SK-N-SH (cell line): Measurements from ENCODE around the gene GLIPR1L1. TPM values are rescaled to one million over a fixed set of nuclear protein-coding genes. Genes with fewer than 3 reads are reported as not detected.

Source experiments
- CTCF ChIA-PET: fragments of 300-600, 350-600 bp; formaldehyde crosslinking; extraction: SDS; loops from one replicate; lab custom pipeline; 2021; lab: Yijun Ruan, JAX
- POLR2A ChIA-PET: fragments of 350-600 bp; sonication (Branson Sonifier 250); formaldehyde crosslinking; extraction: SDS; loops from one replicate; lab custom pipeline; 2020; ENCODE audit warnings: antibody characterized with exemption, inconsistent platforms; lab: Yijun Ruan, JAX
- DNase-seq: peaks from one replicate; pipeline ENCODE4 v3.0.0; 2012
- H2AFZ ChIP-seq: fragments of 200-600 bp; sonication (generic); 2 replicates; pipeline ENCODE4 v1.8.1; 2016; ENCODE audit warnings: antibody characterized with exemption, mild to moderate bottlenecking, low read depth
- H3F3A ChIP-seq: fragments of 200-600 bp; sonication (generic); replicated peaks from 2 replicates; pipeline ENCODE3; 2016; ENCODE audit warnings: antibody characterized with exemption, mild to moderate bottlenecking; ENCODE audit not compliant: insufficient read depth
- H3K27ac ChIP-seq, 2 experiments: fragments of 200-500 bp in 1 of 2; fragments of 200-600 bp in 1 of 2; sonication (Bioruptor generic) in 1 of 2; sonication (generic), shearing (Covaris generic) in 1 of 2; 2 replicates each; pipeline versions ENCODE4 v1.5.1 to v1.6.1; 2014 to 2016; ENCODE audit warnings: low read depth in 2 of 2, inconsistent platforms in 1 of 2, low read length in 1 of 2, mild to moderate bottlenecking in 1 of 2, mixed read lengths in 1 of 2
- H3K27me3 ChIP-seq: fragments of 200-600 bp; sonication (generic), shearing (Covaris generic); 2 replicates; pipeline ENCODE4 v1.6.1; 2016; ENCODE audit warnings: mixed run types; ENCODE audit not compliant: insufficient read depth
- H3K36me3 ChIP-seq, 2 experiments: fragments of 200-500 bp in 1 of 2; fragments of 200-600 bp in 1 of 2; sonication (Bioruptor generic) in 1 of 2; sonication (generic) in 1 of 2; replicated peaks in 1 of 2; 2 replicates each; pipeline versions ENCODE3 to v1.5.1; 2014 to 2016; ENCODE audit warnings: low read length in 1 of 2, mild to moderate bottlenecking in 1 of 2; ENCODE audit not compliant: insufficient read depth in 2 of 2, control insufficient read depth in 1 of 2
- H3K4me1 ChIP-seq, 2 experiments: fragments of 200-500 bp in 1 of 2; fragments of 200-600 bp in 1 of 2; sonication (Bioruptor generic) in 1 of 2; sonication (generic), shearing (Covaris generic) in 1 of 2; 2 replicates each; pipeline versions ENCODE4 v1.5.1 to v1.6.1; 2014 to 2016; ENCODE audit warnings: low read depth in 1 of 2, low read length in 1 of 2, mixed run types in 1 of 2; ENCODE audit not compliant: insufficient read depth in 2 of 2, control insufficient read depth in 1 of 2
- H3K4me2 ChIP-seq: fragments of 200-600 bp; sonication (generic), shearing (Covaris generic); 2 replicates; pipeline ENCODE4 v1.6.1; 2017; ENCODE audit warnings: mixed run types
- H3K4me3 ChIP-seq, 2 experiments: fragments of 200-500 bp in 1 of 2; fragments of 200-600 bp in 1 of 2; sonication (Bioruptor generic) in 1 of 2; sonication (generic), shearing (Covaris generic) in 1 of 2; 2 replicates each; pipeline versions ENCODE4 v1.5.1 to v1.8.1; 2014 to 2016; ENCODE audit warnings: low read depth in 2 of 2, inconsistent platforms in 1 of 2, low read length in 1 of 2, mild to moderate bottlenecking in 1 of 2, mixed read lengths in 1 of 2, moderate library complexity in 1 of 2
- H3K79me2 ChIP-seq: fragments of 200-600 bp; sonication (generic); 2 replicates; pipeline ENCODE4 v1.8.1; 2017; ENCODE audit warnings: mild to moderate bottlenecking; ENCODE audit not compliant: insufficient read depth
- H3K9ac ChIP-seq: fragments of 200-600 bp; sonication (generic); 2 replicates; pipeline ENCODE4 v1.6.1; 2017; ENCODE audit warnings: mixed run types
- H3K9me2 ChIP-seq: fragments of 200-600 bp; sonication (generic); 2 replicates; pipeline ENCODE4 v1.6.1; 2017; ENCODE audit warnings: mixed run types
- H3K9me3 ChIP-seq: fragments of 200-600 bp; sonication (generic); 2 replicates; pipeline ENCODE4 v1.6.1; 2017; ENCODE audit warnings: mixed run types, mild to moderate bottlenecking, moderate library complexity
- H4K20me1 ChIP-seq: fragments of 200-600 bp; sonication (generic); 2 replicates; pipeline ENCODE4 v1.6.1; 2017; ENCODE audit warnings: mild to moderate bottlenecking, mixed run types; ENCODE audit not compliant: insufficient read depth
- ELF1 ChIP-seq: IDR thresholded peaks from 2 replicates; pipeline ENCODE4 v1.4.0; 2012
- EP300 ChIP-seq, 2 experiments: IDR thresholded peaks; 2 replicates each; pipeline versions ENCODE4 v1.4.0 to v1.6.1; 2012; ENCODE audit warnings: borderline replicate concordance in 1 of 2, low read depth in 1 of 2, low read length in 1 of 2
- FOSL2 ChIP-seq: IDR thresholded peaks from 2 replicates; pipeline ENCODE4 v1.4.0; 2012; ENCODE audit warnings: low read depth, mild to moderate bottlenecking, moderate library complexity, borderline replicate concordance
- FOXJ3 ChIP-seq: sonication (generic); formaldehyde crosslinking; IDR thresholded peaks from 2 replicates; pipeline ENCODE4 v1.5.1; 2020; ENCODE audit warnings: mild to moderate bottlenecking, missing genetic modification reagents
- FOXM1 ChIP-seq: IDR thresholded peaks from 2 replicates; pipeline ENCODE4 v1.4.0; 2012; ENCODE audit warnings: low read depth, mild to moderate bottlenecking
- GABPA ChIP-seq: IDR thresholded peaks from 2 replicates; pipeline ENCODE4 v1.4.0; 2012; ENCODE audit warnings: low read depth, mild to moderate bottlenecking
- GATA2 ChIP-seq: sonication (generic); formaldehyde crosslinking; IDR thresholded peaks from 2 replicates; pipeline ENCODE4 v1.5.0; 2020; ENCODE audit warnings: mild to moderate bottlenecking, missing genetic modification reagents
- JUND ChIP-seq: IDR thresholded peaks from 2 replicates; pipeline ENCODE4 v1.4.0; 2012
- MEF2A ChIP-seq: IDR thresholded peaks from 2 replicates; pipeline ENCODE4 v1.4.0; 2012; ENCODE audit warnings: low read depth, borderline replicate concordance
- MXI1 ChIP-seq: IDR thresholded peaks from 2 replicates; pipeline ENCODE4 v1.6.1; 2012; ENCODE audit warnings: mild to moderate bottlenecking, low read depth, low read length, improper control_type of control experiment
- NRF1 ChIP-seq: IDR thresholded peaks from 2 replicates; pipeline ENCODE4 v1.6.1; 2012; ENCODE audit warnings: low read depth, mild to moderate bottlenecking, low read length
- POLR2AphosphoS5 ChIP-seq: IDR thresholded peaks from 2 replicates; pipeline ENCODE4 v1.6.1; 2012; ENCODE audit warnings: low read depth, low read length
- RAD21 ChIP-seq: IDR thresholded peaks from 2 replicates; pipeline ENCODE4 v1.6.1; 2012; ENCODE audit warnings: mild to moderate bottlenecking, low read length
- RFX5 ChIP-seq: IDR thresholded peaks from 2 replicates; pipeline ENCODE4 v1.6.1; 2012; ENCODE audit warnings: mild to moderate bottlenecking, improper control_type of control experiment, low read length
- RXRA ChIP-seq: IDR thresholded peaks from 2 replicates; pipeline ENCODE4 v1.4.0; 2012; ENCODE audit warnings: low read depth, mild to moderate bottlenecking, borderline replicate concordance
- SMC3 ChIP-seq: IDR thresholded peaks from 2 replicates; pipeline ENCODE4 v1.6.1; 2012; ENCODE audit warnings: low read depth, low read length, improper control_type of control experiment
- TAF1 ChIP-seq: IDR thresholded peaks from 2 replicates; pipeline ENCODE4 v1.6.1; 2012; ENCODE audit warnings: low read depth, mild to moderate bottlenecking, low read length, moderate library complexity, borderline replicate concordance
- TCF12 ChIP-seq: IDR thresholded peaks from 2 replicates; pipeline ENCODE4 v1.4.0; 2012
- TEAD4 ChIP-seq: IDR thresholded peaks from 2 replicates; pipeline ENCODE4 v1.4.0; 2012; ENCODE audit warnings: mild to moderate bottlenecking, borderline replicate concordance; ENCODE audit not compliant: insufficient read depth
- YY1 ChIP-seq: IDR thresholded peaks from 2 replicates; pipeline ENCODE4 v1.4.0; 2012; ENCODE audit warnings: low read depth, mild to moderate bottlenecking
- WGBS: methylation state at CpG from one replicate; pipeline ENCODE4 v1.1.6; 2017; ENCODE audit warnings: low lambda C conversion rate; 5-methylcytosine and 5-hydroxymethylcytosine counted together
- polyA plus RNA-seq, 3 experiments: library from polyadenylated mRNA; depleted of rRNA; stranded (reverse); fragments of >200 nt; gene quantifications; 2 replicates each; pipeline ENCODE4 v1.2.3, GENCODE V29; 2012
- TF ChIP-seq, protein P1 (sequence below): IDR thresholded peaks from 2 replicates; pipeline ENCODE4 v1.6.1; 2012; ENCODE audit warnings: mild to moderate bottlenecking, low read depth, low read length, moderate library complexity
- TF ChIP-seq, protein P2 (sequence below): IDR thresholded peaks from 2 replicates; pipeline ENCODE4 v1.4.0; 2012; ENCODE audit warnings: low read depth
- TF ChIP-seq, protein P3 (sequence below): IDR thresholded peaks from 2 replicates; pipeline ENCODE4; 2012
- TF ChIP-seq, protein P4 (sequence below): fragments of 150-350 bp; IDR thresholded peaks from 2 replicates; pipeline ENCODE4 v1.6.1; 2016; ENCODE audit warnings: mild to moderate bottlenecking, low read depth, low read length
- TF ChIP-seq, protein P5 (sequence below): IDR thresholded peaks from 2 replicates; pipeline ENCODE4 v1.4.0; 2012; ENCODE audit warnings: low read depth, borderline replicate concordance
- TF ChIP-seq, protein P6 (sequence below): fragments of 200-600 bp; sonication (generic); IDR thresholded peaks from 2 replicates; pipeline ENCODE4 v1.6.1; 2017; ENCODE audit warnings: antibody characterized with exemption, mild to moderate bottlenecking, moderate library complexity

The GLIPR1L1 gene
- polyA plus RNA-seq, 1 of the 3 experiments (the other 2 are of a cell fraction) = not detected

DNA sequence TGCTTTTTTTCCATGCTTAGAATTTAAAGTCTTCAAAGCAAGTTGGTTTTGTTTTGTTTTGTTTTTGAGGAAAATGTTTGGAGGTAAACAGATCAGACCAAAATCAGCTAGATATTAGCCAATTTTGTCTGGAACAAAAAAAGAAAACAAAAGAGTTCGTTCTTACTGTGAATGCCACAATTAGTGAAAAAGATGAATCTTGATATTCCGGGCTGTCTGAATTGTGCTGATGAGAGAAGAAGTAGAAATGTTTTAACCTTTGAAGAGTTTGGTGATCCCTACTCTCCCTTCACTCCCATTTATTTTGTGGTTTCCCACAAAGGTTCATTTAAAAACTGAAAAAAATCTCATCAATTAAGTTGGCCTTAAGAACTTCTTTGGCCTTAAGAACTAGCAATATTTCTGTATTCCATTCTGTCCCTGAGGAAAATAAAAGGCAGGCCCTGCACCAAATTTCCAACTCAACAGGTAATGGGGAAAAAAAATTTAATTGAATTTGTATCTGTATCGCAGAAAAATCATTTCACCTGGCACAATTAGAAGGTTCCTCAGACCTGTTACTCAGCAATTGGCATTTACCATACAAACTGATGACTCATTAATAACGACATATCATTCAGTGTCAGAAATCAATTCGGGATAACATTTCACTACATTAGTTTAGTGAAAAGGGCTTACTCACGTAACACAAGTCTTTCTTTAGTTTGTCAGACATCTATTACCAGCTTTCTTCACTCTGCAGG, 55.9 kb downstream of the GLIPR1L1 start:
- WGBS = 3% methylated on average over 6 of the region's 6 CpGs
- Histone ChIP-seq H3F3A (peaks cover 20% of the 10 kb centered on the region), H3K4me2 (peak overlapping the region; percentile 83), H3K9me2 (no peaks in the 10 kb centered on the region), H3K9me3 (no peaks in the 10 kb centered on the region), H2AFZ (peak overlapping the region; percentile 57; the same call in 1 of the 2 replicates), H3K4me3 (peak overlapping the region; percentile 56 to 72), H3K27me3 (no peaks in the 10 kb centered on the region), H3K79me2 (peaks cover 31% of the 10 kb centered on the region), H3K27ac (peak overlapping the region; percentile 87 to 90), H4K20me1 (no peaks in the 10 kb centered on the region), H3K4me1 (peaks cover 0 to 3% of the 10 kb centered on the region in 2 experiments; a peak in 1 of 4 replicates), H3K36me3 (peaks cover 0 to 10% of the 10 kb centered on the region in 2 experiments), H3K9ac (peak overlapping the region; percentile 62)
- no peak for DNase-seq
- CTCF ChIA-PET = interaction anchor here (0.8 to 3.2 kb wide), 14 partner anchors 8 to 958 kb away, joined by 3 to 14 read pairs (median 4); partner anchors contain the start of genes BBS10 and GLIPR1L1
- POLR2A ChIA-PET = interaction anchor here (0.9 to 1.3 kb wide), 2 partner anchors 56 to 121 kb away, joined by 3 to 4 read pairs; partner anchors contain the start of genes GLIPR1L1 and KRR1
- TF ChIP-seq GABPA (no peak), FOXJ3 (CRISPR knock-in tag) (no peak), FOSL2 (peak; percentile 54; the same call in 1 of the 2 replicates), MEF2A (no peak), NRF1 (no peak), GATA2 (no peak), YY1 (0 out of 2 replicates have a peak, but pooled peaks have one; percentile 20), SMC3 (no peak), POLR2AphosphoS5 (no peak), TCF12 (no peak), RAD21 (no peak), EP300 (IDR thresholded peaks at IDR 0.05; ENCODE audit: borderline replicate concordance in 1 of 2, low read depth in 1 of 2, low read length in 1 of 2) (no peak), JUND (peak; percentile 34; the same call in 1 of the 2 replicates), TEAD4 (no peak), TAF1 (no peak), RFX5 (no peak), ELF1 (no peak), FOXM1 (no peak), MXI1 (no peak), RXRA (no peak)
- TF ChIP-seq, protein P1, sequence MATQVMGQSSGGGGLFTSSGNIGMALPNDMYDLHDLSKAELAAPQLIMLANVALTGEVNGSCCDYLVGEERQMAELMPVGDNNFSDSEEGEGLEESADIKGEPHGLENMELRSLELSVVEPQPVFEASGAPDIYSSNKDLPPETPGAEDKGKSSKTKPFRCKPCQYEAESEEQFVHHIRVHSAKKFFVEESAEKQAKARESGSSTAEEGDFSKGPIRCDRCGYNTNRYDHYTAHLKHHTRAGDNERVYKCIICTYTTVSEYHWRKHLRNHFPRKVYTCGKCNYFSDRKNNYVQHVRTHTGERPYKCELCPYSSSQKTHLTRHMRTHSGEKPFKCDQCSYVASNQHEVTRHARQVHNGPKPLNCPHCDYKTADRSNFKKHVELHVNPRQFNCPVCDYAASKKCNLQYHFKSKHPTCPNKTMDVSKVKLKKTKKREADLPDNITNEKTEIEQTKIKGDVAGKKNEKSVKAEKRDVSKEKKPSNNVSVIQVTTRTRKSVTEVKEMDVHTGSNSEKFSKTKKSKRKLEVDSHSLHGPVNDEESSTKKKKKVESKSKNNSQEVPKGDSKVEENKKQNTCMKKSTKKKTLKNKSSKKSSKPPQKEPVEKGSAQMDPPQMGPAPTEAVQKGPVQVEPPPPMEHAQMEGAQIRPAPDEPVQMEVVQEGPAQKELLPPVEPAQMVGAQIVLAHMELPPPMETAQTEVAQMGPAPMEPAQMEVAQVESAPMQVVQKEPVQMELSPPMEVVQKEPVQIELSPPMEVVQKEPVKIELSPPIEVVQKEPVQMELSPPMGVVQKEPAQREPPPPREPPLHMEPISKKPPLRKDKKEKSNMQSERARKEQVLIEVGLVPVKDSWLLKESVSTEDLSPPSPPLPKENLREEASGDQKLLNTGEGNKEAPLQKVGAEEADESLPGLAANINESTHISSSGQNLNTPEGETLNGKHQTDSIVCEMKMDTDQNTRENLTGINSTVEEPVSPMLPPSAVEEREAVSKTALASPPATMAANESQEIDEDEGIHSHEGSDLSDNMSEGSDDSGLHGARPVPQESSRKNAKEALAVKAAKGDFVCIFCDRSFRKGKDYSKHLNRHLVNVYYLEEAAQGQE = no peak
- TF ChIP-seq, protein P2, sequence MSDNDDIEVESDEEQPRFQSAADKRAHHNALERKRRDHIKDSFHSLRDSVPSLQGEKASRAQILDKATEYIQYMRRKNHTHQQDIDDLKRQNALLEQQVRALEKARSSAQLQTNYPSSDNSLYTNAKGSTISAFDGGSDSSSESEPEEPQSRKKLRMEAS = no peak
- TF ChIP-seq, protein P3, sequence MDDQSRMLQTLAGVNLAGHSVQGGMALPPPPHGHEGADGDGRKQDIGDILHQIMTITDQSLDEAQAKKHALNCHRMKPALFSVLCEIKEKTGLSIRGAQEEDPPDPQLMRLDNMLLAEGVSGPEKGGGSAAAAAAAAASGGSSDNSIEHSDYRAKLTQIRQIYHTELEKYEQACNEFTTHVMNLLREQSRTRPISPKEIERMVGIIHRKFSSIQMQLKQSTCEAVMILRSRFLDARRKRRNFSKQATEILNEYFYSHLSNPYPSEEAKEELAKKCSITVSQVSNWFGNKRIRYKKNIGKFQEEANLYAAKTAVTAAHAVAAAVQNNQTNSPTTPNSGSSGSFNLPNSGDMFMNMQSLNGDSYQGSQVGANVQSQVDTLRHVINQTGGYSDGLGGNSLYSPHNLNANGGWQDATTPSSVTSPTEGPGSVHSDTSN = no peak
- TF ChIP-seq, protein P4, sequence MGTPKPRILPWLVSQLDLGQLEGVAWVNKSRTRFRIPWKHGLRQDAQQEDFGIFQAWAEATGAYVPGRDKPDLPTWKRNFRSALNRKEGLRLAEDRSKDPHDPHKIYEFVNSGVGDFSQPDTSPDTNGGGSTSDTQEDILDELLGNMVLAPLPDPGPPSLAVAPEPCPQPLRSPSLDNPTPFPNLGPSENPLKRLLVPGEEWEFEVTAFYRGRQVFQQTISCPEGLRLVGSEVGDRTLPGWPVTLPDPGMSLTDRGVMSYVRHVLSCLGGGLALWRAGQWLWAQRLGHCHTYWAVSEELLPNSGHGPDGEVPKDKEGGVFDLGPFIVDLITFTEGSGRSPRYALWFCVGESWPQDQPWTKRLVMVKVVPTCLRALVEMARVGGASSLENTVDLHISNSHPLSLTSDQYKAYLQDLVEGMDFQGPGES = no peak
- TF ChIP-seq, protein P5, sequence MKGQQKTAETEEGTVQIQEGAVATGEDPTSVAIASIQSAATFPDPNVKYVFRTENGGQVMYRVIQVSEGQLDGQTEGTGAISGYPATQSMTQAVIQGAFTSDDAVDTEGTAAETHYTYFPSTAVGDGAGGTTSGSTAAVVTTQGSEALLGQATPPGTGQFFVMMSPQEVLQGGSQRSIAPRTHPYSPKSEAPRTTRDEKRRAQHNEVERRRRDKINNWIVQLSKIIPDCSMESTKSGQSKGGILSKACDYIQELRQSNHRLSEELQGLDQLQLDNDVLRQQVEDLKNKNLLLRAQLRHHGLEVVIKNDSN = no peak
- TF ChIP-seq, protein P6, sequence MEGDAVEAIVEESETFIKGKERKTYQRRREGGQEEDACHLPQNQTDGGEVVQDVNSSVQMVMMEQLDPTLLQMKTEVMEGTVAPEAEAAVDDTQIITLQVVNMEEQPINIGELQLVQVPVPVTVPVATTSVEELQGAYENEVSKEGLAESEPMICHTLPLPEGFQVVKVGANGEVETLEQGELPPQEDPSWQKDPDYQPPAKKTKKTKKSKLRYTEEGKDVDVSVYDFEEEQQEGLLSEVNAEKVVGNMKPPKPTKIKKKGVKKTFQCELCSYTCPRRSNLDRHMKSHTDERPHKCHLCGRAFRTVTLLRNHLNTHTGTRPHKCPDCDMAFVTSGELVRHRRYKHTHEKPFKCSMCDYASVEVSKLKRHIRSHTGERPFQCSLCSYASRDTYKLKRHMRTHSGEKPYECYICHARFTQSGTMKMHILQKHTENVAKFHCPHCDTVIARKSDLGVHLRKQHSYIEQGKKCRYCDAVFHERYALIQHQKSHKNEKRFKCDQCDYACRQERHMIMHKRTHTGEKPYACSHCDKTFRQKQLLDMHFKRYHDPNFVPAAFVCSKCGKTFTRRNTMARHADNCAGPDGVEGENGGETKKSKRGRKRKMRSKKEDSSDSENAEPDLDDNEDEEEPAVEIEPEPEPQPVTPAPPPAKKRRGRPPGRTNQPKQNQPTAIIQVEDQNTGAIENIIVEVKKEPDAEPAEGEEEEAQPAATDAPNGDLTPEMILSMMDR = no peak
